Middle frontal gyrus (tissue), 1 donor: ENCODE data around the gene NDUFAF2.

Source experiments
- DNase-seq: peaks from one replicate; pipeline ENCODE4 v3.0.0-alpha.2; 2015; ENCODE audit warnings: low spot score; ENCODE audit errors: extremely low spot score

Gene NDUFAF2

DNA sequence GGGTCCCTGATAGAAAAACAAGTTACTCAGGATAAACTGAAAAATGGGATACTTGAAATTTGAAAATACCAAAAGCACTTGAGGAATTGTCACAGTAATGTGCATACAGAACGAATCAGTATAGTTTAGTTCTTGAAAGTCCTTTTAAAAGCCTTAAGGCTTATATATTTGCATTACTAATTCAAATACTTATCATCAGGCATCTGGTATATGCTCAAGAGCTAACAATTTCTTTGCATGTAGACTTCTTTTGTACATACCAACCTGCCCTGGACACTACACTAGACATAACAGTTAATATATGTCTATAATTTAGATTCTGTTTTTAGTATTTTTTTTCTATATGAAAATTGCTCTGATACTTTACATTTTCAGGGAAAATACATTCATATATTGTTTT is 174.1 kb downstream of the NDUFAF2 start:
- DNase-seq, result no peak

DNA sequence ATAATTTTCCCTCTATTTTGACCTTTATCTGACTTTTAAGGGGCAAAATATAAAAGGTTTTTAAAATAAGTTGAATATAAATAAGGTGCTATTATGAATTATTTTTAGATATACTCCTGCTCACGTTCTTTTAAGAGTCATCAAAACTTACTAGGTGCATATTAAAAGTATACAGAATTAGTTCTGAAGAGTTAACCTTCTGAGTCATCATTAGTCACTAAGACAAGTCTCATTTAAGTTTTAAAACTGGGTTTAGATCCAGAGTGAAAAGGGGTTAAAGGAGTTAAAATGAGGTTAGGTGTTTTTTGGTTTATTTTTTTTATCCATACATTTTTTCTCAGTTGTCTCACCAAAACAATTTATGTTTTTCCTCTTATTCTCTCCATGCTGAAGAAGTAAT is 175.5 kb downstream of the NDUFAF2 start:
- DNase-seq, result no peak

DNA sequence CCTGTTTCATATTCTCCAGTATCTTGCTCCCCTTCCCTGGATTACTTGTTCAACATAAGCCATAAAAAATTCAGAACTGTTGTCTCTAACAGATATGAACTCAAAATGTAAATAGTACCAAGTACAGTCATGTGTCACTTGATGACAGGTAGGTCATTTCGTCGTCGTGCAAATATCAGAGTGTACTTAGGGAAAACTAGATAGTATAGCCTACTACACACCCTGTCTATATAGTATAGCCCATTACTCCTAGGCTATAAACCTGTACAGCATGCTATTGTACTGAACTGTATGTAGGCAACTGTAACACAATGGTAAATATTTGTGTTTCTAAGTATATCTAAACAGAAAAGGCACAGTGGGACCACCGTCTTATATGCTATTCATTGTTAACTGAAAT is 178.1 kb downstream of the NDUFAF2 start:
- no peak for DNase-seq

DNA sequence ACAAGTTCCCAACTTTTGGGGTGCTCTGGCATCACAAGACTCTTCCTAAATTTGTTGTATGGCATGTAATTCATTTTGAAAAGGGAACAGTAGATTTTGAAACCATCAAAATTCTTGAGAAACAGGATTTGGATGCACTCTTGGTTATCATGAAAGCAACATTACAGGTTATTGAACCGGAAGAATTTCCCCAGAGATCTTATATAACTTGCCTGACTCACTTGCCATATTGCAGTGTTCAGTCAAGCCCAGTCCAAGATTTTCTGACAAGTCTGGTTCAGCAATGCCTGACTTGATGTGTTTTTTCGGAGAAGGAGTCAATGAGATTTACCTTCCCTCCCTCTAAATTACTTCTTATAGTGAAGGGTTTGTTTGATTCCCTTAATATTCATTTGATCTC is 185.3 kb downstream of the NDUFAF2 start:
- no peak for DNase-seq

DNA sequence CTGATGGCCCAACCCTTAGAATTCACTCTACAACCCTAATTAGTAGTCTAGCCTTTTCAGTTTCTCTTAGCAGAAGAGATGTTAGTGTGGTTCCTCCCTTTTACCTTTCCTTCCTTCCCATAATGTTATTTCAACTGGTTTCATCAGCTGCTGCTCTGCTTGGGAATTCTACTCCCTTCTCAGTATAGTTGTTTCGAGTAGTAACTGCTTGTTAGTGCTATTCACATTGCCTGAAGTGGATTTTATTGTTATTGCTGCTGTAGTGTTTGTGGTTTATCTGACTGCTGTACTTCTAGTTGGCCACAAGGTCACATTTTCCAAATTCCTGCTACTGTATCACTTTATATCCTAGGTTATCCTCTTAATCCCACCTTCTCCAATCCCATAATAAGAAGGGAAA is 187.6 kb downstream of the NDUFAF2 start:
- DNase-seq, result no peak

DNA sequence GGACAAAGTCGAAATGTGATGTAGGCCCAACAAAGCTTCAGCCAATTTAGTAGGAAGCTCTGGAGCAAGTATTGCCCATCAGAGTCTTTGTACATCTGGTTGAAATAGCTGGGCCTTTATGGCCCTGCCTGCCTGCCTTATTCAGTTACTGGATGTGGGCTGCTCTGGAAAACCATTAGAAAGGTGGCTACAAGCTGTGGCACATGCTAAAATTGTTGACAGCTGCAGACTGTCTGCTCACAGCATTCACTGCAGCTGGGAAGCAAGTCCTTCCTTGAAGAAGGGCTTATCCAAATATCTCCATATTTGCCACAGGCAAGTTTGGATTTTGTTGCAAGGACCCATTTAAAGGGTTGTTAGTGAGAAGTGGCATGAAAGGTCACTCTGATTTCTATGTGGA is 192.8 kb downstream of the NDUFAF2 start:
- no peak for DNase-seq

DNA sequence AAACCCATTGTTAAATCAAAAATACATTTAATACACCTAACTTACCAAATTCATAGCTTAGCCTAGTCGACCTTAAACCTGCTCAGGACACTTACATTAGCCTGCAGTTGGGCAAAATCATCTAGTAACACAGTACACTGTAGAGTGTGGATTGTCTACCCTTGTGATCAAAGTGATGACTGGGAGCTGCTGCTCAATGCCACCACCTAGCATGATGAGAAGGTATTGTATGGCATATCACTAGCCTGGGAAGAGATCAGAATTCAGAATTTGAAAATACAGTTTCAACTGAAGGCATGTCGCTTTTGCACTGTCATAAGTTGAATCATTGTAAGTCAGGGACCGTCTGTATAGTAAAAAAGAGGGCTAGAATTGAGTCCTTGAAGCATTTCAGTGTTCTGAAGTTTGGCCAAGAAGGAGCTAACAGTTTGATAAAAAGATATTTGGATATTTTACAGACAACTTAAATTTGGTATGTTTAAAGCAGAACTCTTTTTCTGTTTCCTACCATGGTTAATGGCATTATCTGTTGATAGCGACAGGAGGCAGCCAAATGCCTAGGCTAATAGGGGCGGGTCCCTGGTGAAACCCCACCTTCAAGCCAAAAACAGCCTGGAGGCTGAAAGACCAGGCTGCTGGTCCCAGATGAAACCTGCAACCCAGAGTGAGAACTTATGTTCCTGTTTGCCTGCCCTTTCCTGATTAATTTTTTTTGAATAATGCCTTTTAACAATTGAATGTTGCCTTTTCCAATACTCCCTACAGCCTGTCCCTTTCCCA is 194.3 kb downstream of the NDUFAF2 start:
- no peak for DNase-seq

DNA sequence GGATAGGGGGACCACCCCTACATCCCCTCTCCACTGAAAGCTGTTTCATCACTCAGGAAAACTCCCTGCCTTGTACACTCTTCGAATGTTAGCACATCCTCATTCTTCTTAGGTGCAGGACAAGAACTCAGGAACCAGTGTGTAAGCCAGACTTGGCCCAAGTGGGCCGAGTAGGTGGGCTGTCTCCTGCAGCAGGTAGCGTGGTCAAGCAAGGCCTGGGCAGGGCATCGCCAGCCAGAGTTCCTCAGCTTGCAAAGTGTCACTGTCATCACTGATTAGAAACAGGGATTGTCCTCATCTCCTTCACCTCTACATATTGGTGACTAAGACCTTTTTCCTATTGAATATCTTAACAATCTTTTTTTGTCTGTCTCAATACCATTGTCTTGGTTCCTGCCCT is 194.9 kb downstream of the NDUFAF2 start:
- no peak for DNase-seq

DNA sequence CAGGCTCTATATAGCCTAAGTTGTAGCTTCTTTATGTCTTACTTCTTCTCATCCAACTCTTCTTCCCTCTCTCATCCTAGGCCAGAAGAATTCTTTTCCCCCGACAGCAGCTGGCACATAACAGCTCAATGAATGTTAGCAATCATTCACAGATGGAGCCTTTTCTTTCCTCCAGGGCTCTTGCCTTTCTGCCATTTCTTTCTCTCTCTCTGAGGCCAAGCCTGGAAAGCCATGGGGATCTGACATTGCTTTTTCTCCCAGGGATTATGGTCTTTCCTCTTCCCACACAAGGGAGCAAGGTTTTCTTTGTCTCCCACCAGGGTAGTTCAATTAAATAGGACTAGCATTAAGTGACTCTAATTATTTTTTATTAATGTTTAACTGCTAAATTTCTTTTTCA is 196.8 kb downstream of the NDUFAF2 start:
- DNase-seq, result no peak

DNA sequence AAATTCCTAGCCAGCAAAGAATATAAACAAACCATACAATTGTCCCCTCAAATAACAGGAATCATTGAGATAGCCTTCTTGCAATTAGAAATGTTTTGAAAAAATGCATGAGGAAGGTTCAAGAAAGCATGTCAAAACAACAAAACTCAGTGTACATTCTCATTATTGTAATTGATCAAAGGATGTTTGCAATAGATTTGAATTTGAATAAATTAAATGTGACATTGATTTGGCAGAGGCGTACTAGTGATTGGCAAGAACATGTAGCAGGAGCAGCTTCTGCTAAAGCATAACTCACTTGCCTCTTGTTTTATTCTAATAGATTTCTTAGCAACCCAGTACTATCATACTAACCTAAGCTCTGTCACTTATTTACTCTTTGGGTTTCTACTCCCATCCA is 197.4 kb downstream of the NDUFAF2 start:
- no peak for DNase-seq

DNA sequence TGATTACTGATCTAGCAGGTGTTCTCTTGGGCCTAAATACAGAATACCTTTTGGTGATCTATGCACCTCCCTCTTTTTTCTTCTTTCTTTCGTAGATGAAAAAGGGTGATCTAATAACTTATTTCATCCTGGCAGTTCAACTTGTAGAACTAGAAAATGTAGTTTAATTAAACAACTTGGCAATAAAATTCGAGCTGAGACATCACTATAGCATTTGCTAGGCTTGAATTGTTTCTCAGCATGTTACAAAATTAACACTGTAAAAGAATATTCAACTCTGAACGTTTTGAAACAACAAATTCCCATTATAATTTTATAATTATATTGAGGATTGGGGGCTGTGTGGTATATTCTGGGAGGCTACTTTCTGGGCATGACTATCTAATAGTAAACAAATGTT is 197.8 kb downstream of the NDUFAF2 start:
- DNase-seq, result no peak

DNA sequence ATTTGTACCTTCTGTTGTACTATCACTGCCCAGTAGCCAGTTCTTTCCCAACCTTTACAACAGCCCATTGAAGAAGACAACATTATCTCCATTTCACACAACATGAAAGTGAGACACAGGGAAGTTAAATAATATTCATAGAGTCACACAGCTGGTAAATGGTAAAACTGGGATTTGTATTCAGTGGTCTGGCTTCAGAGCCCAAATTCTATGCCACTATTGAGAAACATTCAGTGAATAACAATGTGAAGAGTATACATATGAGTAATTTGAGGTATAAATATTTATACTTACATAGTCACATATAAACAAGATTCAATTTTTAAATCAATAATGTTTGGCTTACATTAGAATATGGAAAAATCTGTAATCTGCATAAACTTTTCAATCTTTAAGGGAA is 203.5 kb downstream of the NDUFAF2 start:
- no peak for DNase-seq

DNA sequence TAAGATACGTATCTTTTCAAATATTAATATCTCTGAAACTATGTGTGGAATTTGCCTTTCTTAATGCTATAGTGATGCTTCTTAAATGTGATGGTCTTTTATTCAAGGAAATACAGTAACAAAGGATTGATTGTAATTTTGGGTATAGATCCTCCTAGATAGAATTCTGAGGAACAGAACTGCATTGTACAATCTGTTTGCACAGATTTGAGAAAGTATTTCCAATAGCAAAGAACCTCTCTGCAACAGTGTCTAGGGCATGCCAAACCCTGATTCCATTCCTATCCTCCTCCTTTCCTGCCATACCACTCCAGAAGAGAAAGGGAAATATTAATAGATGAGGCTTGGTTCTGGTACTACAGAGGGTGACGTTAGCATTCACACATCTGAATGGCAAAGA is 206.9 kb downstream of the NDUFAF2 start:
- no peak for DNase-seq

DNA sequence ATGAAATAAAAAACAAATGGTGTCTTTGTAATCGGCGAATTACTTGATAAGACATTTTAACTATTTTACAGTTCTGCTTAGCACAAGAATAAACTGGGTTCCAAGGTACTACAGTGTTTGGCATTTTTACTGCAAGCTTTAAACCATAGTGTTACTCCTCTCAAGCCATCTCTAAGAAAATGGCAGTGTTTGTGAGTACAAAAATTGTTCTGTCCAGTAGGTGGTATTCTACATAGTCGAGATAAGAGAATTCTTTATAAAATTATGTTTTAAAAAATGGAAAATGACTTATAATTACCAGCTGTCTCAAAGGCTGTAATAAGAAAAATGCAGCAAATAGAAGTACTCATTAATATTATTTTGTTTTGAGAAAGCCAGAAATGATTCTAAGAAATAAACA is 214.1 kb downstream of the NDUFAF2 start:
- DNase-seq, result no peak

DNA sequence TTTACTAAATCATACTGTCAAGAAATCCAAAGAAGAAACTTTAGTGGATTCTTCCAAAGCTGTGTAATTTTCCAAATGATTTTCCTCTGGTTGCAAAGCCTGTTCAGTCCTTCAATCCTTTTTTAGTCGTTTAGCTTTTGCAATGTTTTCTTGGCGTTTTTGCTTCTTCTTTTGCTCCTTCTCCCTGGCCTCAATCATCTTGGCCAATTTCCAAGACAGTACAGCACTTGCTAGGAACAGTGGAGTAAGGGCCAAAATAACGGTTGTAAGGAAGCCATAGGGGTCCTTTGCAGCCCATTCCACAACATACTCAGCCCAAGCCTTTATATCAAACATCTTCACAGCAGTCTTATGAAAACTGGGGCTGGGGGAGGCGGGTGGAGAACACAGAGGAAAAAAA is 214.8 kb downstream of the NDUFAF2 start:
- DNase-seq, result no peak

DNA sequence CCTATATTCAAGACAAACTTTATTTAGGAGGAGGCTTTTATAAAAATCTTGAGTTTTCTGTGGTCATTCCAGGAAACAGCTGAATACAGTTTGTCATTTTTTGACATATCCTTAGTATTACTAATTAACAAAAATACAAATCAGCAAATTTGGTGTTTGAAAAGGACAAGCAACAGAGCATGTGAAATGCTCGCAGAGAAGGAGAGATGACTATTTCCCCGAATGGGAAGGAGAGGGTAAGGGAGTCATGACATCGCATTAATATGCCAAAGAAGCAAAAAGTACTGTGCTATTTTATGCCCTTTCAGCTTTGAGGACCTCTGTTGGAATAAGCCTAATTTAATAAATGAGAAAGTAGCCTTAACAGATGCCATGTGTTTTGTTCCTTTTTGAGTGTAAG is 215.5 kb downstream of the NDUFAF2 start:
- DNase-seq, result no peak

DNA sequence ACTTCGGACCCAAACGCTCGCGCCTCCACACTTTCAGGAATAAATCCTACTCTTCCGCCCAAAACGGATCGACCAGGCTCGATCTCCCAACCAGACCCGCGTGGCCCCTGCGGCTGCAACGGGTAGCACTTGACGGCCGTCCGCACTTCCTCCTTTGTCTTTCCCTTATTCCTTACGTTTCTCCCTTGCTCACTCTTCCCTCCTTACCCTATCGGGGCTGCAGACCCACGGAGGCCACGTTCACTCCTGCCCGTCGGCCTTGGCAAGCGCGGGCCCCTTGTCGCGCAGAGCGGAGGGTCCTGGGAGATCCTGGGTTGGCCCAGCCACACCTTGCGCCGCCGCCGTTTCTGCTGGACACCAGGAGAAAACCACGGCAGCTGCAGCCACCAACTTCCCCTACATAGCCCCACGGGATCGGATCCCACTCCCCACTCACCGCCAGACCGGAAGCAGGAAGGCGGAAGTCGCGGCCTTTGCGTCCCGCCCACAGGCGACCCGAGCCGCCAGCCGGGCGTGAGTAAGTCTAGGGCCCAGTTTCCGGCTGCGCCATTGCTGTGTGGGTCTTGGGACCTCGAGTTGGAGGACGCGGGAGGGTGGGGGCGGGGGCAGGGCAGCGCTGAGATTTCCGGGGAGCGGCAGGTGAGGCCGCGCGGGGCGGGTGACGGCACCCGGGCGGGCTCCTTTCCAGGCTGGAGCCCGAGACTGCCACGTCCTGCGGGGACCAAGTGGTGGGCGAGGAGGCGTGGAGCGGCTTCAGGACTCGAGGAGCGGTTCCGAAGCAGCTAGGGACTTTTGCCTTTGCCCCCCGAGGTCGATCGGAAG is 217.2 kb downstream of the NDUFAF2 start, which contains the start of gene SMIM15:
Gene SMIM15 (minus strand): TSS at position 459 of the 822 bp plus-strand sequence. CDS start 2,297 bp downstream, outside the sequence.
- peak; percentile 63 for DNase-seq

DNA sequence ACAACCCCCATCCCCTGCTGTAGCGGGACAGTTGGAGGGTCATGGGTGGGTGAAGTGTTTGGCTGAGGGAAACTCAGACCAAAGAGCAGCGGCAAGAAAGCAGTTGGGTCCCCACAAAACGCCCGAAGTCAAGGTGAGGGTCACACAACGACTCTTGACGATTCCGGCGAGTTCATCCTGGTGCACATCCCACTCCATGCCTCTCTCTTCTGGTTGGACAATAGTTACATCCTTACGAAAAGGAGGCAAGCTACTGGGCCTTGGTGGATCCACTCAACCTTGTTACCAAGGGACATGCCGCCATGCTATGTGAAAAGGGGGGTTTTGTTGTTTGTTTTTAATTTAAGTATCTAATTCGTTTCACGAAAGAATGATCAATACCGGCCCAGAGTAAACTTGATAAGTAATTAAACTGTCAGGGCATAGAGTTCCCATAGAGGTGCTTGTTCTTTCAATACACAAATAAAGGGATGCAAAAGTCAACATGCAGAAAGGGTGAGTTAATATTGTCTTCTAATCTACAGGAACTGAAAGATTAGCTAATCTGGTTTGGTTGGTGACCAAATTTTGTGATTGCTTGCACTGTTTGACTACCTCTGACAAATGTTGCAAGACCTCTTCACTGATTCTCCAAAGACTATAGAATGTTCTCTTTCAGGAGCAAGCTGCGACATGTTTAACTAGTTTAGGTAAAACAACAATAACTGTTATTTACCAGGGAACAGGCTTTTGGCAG is 218.0 kb downstream of the NDUFAF2 start:
- DNase-seq, result no peak

DNA sequence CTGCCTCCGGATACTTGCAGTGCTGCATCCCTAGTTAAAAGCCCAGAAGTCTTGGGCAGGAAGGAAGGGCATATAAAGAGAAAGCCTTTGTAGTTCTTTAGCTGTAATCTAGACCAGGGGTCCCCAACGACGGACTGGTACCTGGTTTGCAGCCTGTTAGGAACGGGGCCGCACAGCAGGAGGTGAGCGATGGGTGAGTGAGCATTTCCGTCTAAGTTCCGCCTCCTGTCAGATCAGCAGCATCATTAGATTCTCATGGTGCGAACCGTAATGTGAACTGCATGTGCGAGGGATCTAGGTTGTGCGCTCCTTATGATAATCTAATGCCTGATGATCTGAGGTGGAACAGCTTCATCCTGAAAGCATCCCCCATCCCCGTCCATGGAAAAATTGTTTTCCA is 218.9 kb downstream of the NDUFAF2 start:
- no peak for DNase-seq

DNA sequence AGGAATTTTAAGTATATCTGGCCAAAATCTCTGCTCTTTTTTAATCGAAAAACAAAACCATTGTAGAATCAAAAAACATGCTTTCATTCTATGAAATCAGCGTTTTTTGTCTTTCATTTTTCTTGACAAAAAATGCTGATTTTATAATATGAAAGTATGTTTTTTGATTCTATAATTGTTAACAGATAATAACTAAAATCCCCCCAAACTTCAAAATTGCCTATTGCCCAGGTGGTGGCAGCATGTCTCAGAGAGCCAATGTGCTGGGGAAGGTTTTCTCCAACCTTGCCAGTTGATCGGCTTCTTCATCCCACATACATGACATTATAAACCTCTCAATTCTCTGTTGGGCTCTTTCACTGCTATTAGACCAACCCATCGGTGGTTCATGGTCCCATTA is 222.4 kb downstream of the NDUFAF2 start:
- peak; percentile 26 for DNase-seq

DNA sequence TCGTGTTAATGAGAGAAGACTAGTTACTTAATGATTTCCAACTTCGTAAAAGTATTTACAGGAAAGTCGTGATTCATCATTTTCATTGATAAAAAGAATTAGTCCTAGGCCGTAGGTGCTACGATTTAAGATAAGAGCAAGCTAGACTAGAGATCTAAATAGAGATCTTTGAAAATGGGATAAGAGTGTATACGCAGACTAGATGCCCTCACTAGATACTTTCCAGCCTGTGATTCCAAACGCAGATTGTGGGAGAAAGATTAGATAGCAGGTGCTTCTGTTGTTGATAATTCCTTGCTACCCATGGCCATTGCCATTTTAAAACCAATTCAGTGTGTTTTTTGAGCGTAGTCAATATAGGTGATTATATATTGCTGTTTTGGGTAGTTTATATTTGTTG is 223.9 kb downstream of the NDUFAF2 start:
- DNase-seq, result no peak

DNA sequence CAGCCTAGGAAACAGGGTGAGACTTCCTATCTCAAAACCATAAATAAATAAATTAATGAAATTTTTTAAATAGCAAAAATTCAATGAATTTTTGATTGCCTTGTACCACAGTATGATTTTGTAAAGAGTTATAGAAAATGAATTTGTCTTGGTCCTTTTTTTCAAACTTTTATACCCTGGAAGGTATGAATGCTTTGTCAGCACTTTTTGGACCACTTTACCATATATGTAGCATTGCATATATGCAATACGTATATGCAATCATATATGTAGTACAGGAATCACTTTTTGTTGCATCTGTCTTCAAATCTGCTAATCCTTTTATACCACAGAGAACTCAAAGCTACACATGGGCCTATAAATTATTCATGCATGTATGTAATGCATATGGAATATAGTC is 226.5 kb downstream of the NDUFAF2 start:
- DNase-seq, result no peak
